Vagina (tissue), 2 donors: ENCODE measurements around the gene INCENP. TPM values are rescaled to one million over a fixed set of nuclear protein-coding genes. Genes with fewer than 3 reads are reported as not detected.
A peak's percentile ranks its signal among the peaks of the same experiment; 100 is the strongest.

Source experiments
- DNase-seq, 2 donors: peaks; one replicate each; pipeline ENCODE4 v3.0.0-alpha.2; 2017; ENCODE audit errors: extremely low spot score in 2 of 2
- H3K27ac ChIP-seq: fragments of 200-600 bp; sonication (generic); one replicate; pipeline ENCODE4 v1.5.1; 2019
- H3K27me3 ChIP-seq: fragments of 200-600 bp; sonication (generic); one replicate; pipeline ENCODE4 v1.5.1; 2019
- H3K36me3 ChIP-seq, 2 donors: fragments of 200-600 bp; sonication (generic); one replicate each; pipeline ENCODE4 v1.5.1; 2017 to 2019
- H3K4me1 ChIP-seq: fragments of 200-600 bp; sonication (generic); one replicate; pipeline ENCODE4 v1.5.1; 2019
- H3K4me3 ChIP-seq, 2 donors: fragments of 200-600 bp; sonication (generic); 1 replicate in 1 of 2; 2 replicates in 1 of 2; pipeline ENCODE4 v1.5.1; 2016 to 2019
- H3K9me3 ChIP-seq: fragments of 200-600 bp; sonication (generic); one replicate; pipeline ENCODE4 v1.5.1; 2019
- CTCF ChIP-seq, 3 experiments: fragments of 450-650 bp in 2 of 3; fragments of 200-600 bp in 1 of 3; sonication (generic) in 1 of 3; IDR thresholded peaks; one replicate each; pipeline ENCODE4 v1.5.1; 2017 to 2019; ENCODE audit warnings: antibody characterized with exemption in 3 of 3, mild to moderate bottlenecking in 2 of 3, moderate library complexity in 2 of 3
- POLR2A ChIP-seq, 2 donors: fragments of 450-650 bp; IDR thresholded peaks; one replicate each; pipeline ENCODE4 v1.6.1; 2017; ENCODE audit warnings: antibody characterized with exemption in 2 of 2, mild to moderate bottlenecking in 2 of 2, moderate library complexity in 2 of 2
- POLR2AphosphoS5 ChIP-seq, 2 donors: sonication (generic); formaldehyde crosslinking; IDR thresholded peaks; one replicate each; pipeline ENCODE4 v1.9.0; 2017; ENCODE audit warnings: antibody characterized with exemption in 2 of 2, mild to moderate bottlenecking in 2 of 2, low read depth in 1 of 2; ENCODE audit not compliant: insufficient read depth in 1 of 2
- intact Hi-C: fragments of 100-400 bp; cut with DNase I; formaldehyde crosslinking; loops from one replicate; pipeline ENCODE4 v1.15.1; 2023
- total RNA-seq: library from RNA; depleted of rRNA; stranded (reverse); fragments of >200 nt; gene quantifications from one replicate; pipeline ENCODE4 v1.2.3, GENCODE V29; 2016

Gene INCENP
- total RNA-seq, 1 donor from 2014 or later: 39.0 TPM

GRCh38 chr11:62131170-62131464 lies 7.3 kb downstream of the INCENP start:
- H3K4me3 ChIP-seq: no peak overlapping the region
- H3K27me3 ChIP-seq: no peaks in the 10 kb centered on the region
- no peak overlapping the region for H3K27ac ChIP-seq
- H3K36me3 ChIP-seq: peaks cover 0 to 35% of the 10 kb centered on the region in 2 donors
- DNase-seq: no peak
- TF ChIP-seq POLR2A (IDR thresholded peaks at IDR 0.05) (no peak), POLR2AphosphoS5 (IDR thresholded peaks at IDR 0.05; ENCODE audit: insufficient read depth in 1 of 2, low read depth in 1 of 2) (no peak), CTCF (IDR thresholded peaks at IDR 0.05) (no peak)
- intact Hi-C loops: no loop called here
- H3K9me3 ChIP-seq: no peaks in the 10 kb centered on the region
- H3K4me1 ChIP-seq: no peaks in the 10 kb centered on the region

GRCh38 chr11:62132191-62132590 lies 8.4 kb downstream of the INCENP start:
- Histone ChIP-seq H3K27me3 (no peaks in the 10 kb centered on the region), H3K9me3 (no peaks in the 10 kb centered on the region), H3K4me1 (no peaks in the 10 kb centered on the region), H3K4me3 (no peak overlapping the region), H3K36me3 (peaks cover 0 to 35% of the 10 kb centered on the region in 2 donors), H3K27ac (no peak overlapping the region)
- DNase-seq: peak in 1 of 2 donors; percentile 52
- intact Hi-C loops: no loop called here
- TF ChIP-seq POLR2A (IDR thresholded peaks at IDR 0.05) (no peak), CTCF (IDR thresholded peaks at IDR 0.05) (no peak), POLR2AphosphoS5 (IDR thresholded peaks at IDR 0.05; ENCODE audit: insufficient read depth in 1 of 2, low read depth in 1 of 2) (no peak)

- TF ChIP-seq POLR2A (IDR thresholded peaks at IDR 0.05) (no peak), CTCF (IDR thresholded peaks at IDR 0.05) (no peak), POLR2AphosphoS5 (IDR thresholded peaks at IDR 0.05; ENCODE audit: insufficient read depth in 1 of 2, low read depth in 1 of 2) (no peak)
- Histone ChIP-seq H3K27me3 (no peaks in the 10 kb centered on the region), H3K4me1 (no peaks in the 10 kb centered on the region), H3K36me3 (peaks cover 0 to 35% of the 10 kb centered on the region in 2 donors), H3K27ac (no peak overlapping the region), H3K4me3 (no peak overlapping the region), H3K9me3 (no peaks in the 10 kb centered on the region)
- peak in 1 of 2 donors; percentile 72 for DNase-seq
- intact Hi-C loops: no loop called here
Measured at GRCh38 chr11:62132689-62133293, 9.0 kb downstream of the INCENP start.

- Histone ChIP-seq H3K4me1 (no peaks in the 10 kb centered on the region), H3K36me3 (peaks cover 0 to 31% of the 10 kb centered on the region in 2 donors), H3K27ac (no peak overlapping the region), H3K27me3 (no peaks in the 10 kb centered on the region), H3K9me3 (no peaks in the 10 kb centered on the region), H3K4me3 (no peak overlapping the region)
- DNase-seq: peak in 1 of 2 donors; percentile 70
- intact Hi-C loops: no loop called here
- no peak for TF ChIP-seq POLR2AphosphoS5 (IDR thresholded peaks at IDR 0.05; ENCODE audit: insufficient read depth in 1 of 2, low read depth in 1 of 2)
- TF ChIP-seq CTCF (IDR thresholded peaks at IDR 0.05): no peak
- no peak for TF ChIP-seq POLR2A (IDR thresholded peaks at IDR 0.05)
Measured at GRCh38 chr11:62133328-62134065, 9.7 kb downstream of the INCENP start.

- H3K4me3 ChIP-seq: no peak overlapping the region
- intact Hi-C loops: no loop called here
- no peak for DNase-seq
- no peaks in the 10 kb centered on the region for H3K27me3 ChIP-seq
- H3K9me3 ChIP-seq: no peaks in the 10 kb centered on the region
- no peak overlapping the region for H3K27ac ChIP-seq
- H3K4me1 ChIP-seq: no peaks in the 10 kb centered on the region
- H3K36me3 ChIP-seq: peaks cover 0 to 32% of the 10 kb centered on the region in 2 donors
- TF ChIP-seq CTCF (IDR thresholded peaks at IDR 0.05): no peak
- no peak for TF ChIP-seq POLR2A (IDR thresholded peaks at IDR 0.05)
Measured at GRCh38 chr11:62137276-62137861, 13.6 kb downstream of the INCENP start.
